Measurements from ENCODE around the gene PLCB3.

Gene PLCB3

GRCh38 chr11:64260147-64260708 lies 8.9 kb downstream of the PLCB3 start:
- no peak for DNase-seq (ENCODE audit: low read depth, low spot score)
- H3K4me3 ChIP-seq (ENCODE audit: low read length): no peak overlapping the region

GRCh38 chr11:64261556-64262080 lies 10.3 kb downstream of the PLCB3 start:
- DNase-seq (ENCODE audit: low read depth, low spot score): no peak
- H3K4me3 ChIP-seq (ENCODE audit: low read length): no peak overlapping the region

GRCh38 chr11:64262271-64263002 lies 11.1 kb downstream of the PLCB3 start:
- DNase-seq (ENCODE audit: low read depth, low spot score): no peak
- no peak overlapping the region for H3K4me3 ChIP-seq (ENCODE audit: low read length)

GRCh38 chr11:64263021-64263946 lies 12.0 kb downstream of the PLCB3 start:
- no peak for DNase-seq (ENCODE audit: low read depth, low spot score)

GRCh38 chr11:64263947-64264317 lies 12.6 kb downstream of the PLCB3 start:
- DNase-seq (ENCODE audit: low read depth, low spot score): no peak
- H3K4me3 ChIP-seq (ENCODE audit: low read length): no peak overlapping the region

More at GRCh38 chr11:64263021-64263946, 12.0 kb downstream of the PLCB3 start:
- no peak overlapping the region for H3K4me3 ChIP-seq (ENCODE audit: low read length)

- no peak for DNase-seq (ENCODE audit: low read depth, low spot score)
- H3K4me3 ChIP-seq (ENCODE audit: low read length): no peak overlapping the region
Observed at GRCh38 chr11:64264371-64264852, 13.1 kb downstream of the PLCB3 start.

- DNase-seq (ENCODE audit: low read depth, low spot score): no peak
- no peak overlapping the region for H3K4me3 ChIP-seq (ENCODE audit: low read length)
Observed at GRCh38 chr11:64265176-64266160, 14.1 kb downstream of the PLCB3 start.

GRCh38 chr11:64266339-64266738 lies 15.0 kb downstream of the PLCB3 start:
- H3K4me3 ChIP-seq (ENCODE audit: low read length): no peak overlapping the region
- DNase-seq (ENCODE audit: low read depth, low spot score): no peak

- DNase-seq (ENCODE audit: low read depth, low spot score): no peak
- H3K4me3 ChIP-seq (ENCODE audit: low read length): no peak overlapping the region
Observed at GRCh38 chr11:64267207-64267945, 16.0 kb downstream of the PLCB3 start.

GRCh38 chr11:64268025-64268892 lies 16.9 kb downstream of the PLCB3 start:
- DNase-seq (ENCODE audit: low read depth, low spot score): no peak
- peak overlapping the region; percentile 89 for H3K4me3 ChIP-seq (ENCODE audit: low read length)

- peak overlapping the region; percentile 89 for H3K4me3 ChIP-seq (ENCODE audit: low read length)
- DNase-seq (ENCODE audit: low read depth, low spot score): no peak
Observed at GRCh38 chr11:64268893-64269539, 17.7 kb downstream of the PLCB3 start.

GRCh38 chr11:64269540-64270220 lies 18.4 kb downstream of the PLCB3 start:
- H3K4me3 ChIP-seq (ENCODE audit: low read length): peak overlapping the region; percentile 89
- peak; percentile 100 for DNase-seq (ENCODE audit: low read depth, low spot score)

- DNase-seq (ENCODE audit: low read depth, low spot score): no peak
- no peak overlapping the region for H3K4me3 ChIP-seq (ENCODE audit: low read length)
Observed at GRCh38 chr11:64275031-64275800, 23.9 kb downstream of the PLCB3 start.

GRCh38 chr11:64275841-64276240 lies 24.5 kb downstream of the PLCB3 start:
- no peak overlapping the region for H3K4me3 ChIP-seq (ENCODE audit: low read length)
- DNase-seq (ENCODE audit: low read depth, low spot score): no peak
